HG03039 (cell line): ENCODE data around the gene LGSN.
"Not testable (repeated sequence)": the region's sequence is repeated elsewhere in the genome, so short reads cannot be mapped to it uniquely, and the experiment has no call there.

Source experiments
- ATAC-seq: cut with Tn5 transposase; IDR thresholded peaks from one replicate; pipeline ENCODE4 v1.9.1; 2021; ENCODE audit warnings: mild to moderate bottlenecking, moderate library complexity; ENCODE audit not compliant: unreplicated experiment

Gene LGSN, protein sequence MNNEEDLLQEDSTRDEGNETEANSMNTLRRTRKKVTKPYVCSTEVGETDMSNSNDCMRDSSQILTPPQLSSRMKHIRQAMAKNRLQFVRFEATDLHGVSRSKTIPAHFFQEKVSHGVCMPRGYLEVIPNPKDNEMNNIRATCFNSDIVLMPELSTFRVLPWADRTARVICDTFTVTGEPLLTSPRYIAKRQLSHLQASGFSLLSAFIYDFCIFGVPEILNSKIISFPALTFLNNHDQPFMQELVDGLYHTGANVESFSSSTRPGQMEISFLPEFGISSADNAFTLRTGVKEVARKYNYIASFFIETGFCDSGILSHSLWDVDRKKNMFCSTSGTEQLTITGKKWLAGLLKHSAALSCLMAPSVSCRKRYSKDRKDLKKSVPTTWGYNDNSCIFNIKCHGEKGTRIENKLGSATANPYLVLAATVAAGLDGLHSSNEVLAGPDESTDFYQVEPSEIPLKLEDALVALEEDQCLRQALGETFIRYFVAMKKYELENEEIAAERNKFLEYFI

DNA sequence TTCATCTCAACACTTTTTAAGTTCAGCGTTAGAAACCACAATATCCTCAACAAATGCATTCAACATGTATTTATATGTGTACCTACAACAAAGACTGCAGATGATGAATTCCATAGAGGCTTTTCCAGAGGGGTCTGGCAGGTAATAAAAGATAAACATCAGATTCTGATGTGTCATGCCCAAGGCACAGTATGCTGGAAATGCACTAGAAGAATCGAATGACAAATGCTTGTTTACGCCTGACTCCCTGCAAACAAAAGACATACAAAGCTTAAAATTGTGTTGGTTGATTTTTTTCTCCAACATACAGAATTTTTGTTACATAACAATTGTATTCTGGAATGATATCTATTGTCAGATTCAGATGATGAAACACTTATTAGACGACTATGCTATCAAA lies at the start of gene LGSN:
Gene LGSN (minus strand): TSS at position 45 of the 400 bp plus-strand sequence. CDS start 40 bp downstream, at position 5.
- no peak for ATAC-seq

DNA sequence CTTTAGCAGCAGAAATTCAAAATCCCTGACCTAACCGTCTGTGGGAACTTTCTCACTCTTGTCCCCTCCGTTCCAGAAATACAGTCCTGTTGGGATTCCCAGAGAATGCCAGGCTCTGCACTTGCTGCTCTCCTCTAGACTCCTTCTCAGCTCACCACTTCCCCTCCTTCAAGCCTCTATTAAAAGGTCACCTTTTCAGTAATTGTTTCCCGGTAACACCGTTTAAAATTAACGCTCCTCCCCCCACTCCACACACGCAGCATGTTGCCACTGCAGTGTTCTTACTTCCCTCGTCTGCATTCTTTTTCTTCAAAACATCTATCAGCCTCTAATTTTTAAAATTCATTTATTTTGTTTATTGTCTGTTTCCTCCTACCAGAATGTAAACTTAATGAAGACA lies 48.6 kb upstream of the LGSN start:
- no peak for ATAC-seq

DNA sequence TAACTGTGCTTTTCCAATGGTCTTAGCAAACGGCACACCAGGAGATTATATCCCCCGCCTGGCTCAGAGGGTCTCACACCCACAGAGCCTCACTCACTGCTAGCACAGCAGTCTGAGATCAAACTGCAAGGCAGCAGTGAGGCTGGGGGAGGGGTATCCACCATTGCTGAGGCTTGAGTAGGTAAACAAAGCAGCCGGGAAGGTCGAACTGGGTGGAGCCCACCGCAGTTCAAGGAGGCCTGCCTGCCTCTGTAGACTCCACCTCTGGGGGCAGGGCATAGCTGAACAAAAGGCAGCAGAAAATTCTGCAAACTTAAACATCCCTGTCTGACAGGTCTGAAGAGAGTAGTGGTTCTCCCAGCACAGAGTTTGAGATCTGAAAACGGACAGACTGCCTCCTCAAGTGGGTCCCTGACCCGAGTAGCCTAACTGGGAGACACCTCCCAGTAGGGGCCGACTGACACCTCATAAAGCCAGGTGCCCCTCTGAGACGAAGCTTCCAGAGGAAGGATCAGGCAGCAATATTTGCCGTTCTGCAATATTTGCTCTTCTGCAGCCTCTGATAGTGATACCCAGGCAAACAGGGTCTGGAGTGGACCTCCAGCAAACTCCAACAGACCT lies 42.8 kb upstream of the LGSN start:
- ATAC-seq, result not testable (repeated sequence)

DNA sequence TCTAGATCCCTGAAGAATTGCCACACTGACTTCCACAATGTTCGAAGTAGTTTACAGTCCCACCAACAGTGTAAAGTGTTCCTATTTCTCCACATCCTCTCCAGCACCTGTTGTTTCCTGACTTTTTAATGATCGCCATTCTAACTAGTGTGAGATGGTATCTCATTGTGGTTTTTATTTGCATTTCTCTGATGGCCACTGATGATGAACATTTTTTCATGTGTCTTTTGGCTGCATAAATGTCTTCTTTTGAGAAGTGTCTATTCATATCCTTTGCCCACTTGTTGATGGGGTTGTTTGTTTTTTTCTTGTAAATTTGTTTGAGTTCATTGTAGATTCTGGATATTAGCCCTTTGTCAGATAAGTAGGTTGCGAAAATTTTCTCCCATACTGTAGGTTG lies 37.6 kb upstream of the LGSN start:
- ATAC-seq, result not testable (repeated sequence)

DNA sequence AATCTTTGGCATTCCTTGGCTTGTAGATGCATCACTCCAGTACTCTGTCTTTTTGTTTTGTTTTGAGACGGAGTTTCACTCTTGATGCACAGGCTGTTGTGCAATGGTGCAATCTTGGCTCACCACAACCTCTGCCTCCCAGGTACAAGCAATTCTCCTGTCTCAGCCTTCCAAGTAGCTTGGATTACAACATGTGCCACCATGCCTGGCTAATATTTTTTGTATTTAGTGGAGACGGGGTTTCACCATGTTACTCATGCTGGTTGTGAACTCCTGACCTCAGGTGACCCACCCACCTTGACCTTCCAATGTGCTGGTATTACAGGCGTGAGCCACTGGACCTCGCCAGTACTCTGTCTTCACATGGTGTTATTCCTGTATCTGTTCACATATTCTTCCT lies 35.8 kb upstream of the LGSN start:
- ATAC-seq, result no peak

DNA sequence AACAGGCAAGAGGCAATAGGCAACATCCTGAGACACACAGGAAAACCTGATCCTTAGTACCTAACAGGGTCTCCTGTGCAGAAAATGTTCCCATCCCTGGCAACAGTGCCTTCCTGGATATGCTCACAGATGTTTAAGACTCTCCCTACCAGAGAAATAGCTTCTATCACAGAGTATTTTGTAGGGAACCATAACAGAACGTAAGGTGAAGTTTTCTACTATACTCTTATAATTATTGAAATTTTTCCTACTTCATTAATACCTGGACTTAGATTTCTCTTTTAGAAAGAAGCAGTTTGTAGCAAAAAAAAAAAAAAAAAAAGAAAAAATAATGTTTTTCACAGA lies 33.5 kb upstream of the LGSN start:
- peak; percentile 3 for ATAC-seq

DNA sequence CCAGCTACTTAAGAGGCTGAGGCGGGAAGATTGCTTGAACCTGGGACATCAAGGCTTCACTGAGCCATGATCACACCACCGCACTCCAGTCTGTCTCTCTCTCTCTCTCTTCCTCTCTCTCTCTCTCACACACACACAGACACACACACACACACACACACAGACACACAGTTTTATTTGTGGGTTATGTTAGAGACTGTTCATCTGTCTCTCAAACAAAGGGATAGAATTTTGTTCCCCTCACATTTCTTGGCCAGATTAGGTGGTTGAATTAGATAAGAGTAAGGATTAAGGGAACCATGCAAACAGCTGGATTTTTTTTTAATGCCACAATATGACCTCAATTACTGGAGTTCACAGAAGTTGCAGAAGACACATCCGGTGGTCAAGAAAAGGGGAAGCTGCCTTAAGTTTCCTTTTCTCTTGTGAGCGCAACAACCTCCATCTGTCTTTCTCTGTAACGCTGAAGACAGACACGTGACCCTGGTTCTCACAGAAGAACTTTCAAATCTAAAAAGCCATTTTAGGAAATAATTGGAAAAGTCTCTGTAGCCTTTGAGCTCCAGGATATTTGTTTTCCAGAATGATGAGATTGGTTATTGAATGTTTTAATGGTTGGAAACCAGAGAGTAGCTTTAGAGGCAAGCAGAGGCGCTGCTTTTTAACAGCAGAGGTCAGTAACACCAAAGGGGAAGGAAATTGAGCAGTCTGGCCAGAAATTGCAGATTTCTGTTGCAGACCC lies 32.9 kb upstream of the LGSN start:
- ATAC-seq, result peak; percentile 95

DNA sequence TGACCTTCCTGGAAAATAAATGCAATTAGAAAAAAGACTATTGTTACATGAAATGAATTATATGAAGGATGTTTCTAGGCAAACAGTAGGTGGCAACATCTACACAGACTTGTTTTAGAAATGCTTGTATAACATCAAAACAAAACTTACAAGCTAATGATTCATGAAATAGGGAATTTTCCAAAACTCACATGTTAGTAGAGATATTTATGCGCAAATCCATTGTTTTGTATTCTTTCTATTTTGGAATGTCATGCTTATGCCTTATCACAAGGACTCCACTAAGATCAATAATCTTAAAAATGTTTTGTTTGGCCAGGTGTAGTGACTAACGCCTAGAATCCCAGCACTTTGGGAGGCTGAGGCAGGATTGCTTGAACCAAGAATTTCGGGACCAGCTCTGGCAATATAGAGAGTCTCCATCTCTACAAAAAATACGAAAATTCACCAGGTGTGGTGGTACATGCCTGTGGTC lies 32.3 kb upstream of the LGSN start:
- peak; percentile 25 for ATAC-seq

DNA sequence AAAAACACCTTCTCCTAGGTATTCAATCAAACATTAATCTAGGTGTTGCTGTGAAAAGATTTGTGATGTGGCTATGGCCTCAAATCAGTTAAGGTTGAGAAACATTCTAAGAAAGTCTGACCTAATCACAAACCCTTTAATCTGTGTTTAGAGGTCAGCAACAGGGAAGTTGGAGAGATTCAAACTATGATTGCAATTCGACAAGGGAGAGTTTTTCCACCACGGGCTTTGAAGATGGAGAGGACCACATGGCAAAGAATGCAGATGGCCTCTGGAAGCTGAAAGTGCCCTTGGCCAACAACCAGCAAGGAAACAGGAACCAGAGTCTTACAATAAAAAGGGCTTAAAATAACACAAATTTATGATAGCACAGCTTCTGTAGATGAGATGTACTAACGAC lies 29.6 kb upstream of the LGSN start:
- no peak for ATAC-seq

DNA sequence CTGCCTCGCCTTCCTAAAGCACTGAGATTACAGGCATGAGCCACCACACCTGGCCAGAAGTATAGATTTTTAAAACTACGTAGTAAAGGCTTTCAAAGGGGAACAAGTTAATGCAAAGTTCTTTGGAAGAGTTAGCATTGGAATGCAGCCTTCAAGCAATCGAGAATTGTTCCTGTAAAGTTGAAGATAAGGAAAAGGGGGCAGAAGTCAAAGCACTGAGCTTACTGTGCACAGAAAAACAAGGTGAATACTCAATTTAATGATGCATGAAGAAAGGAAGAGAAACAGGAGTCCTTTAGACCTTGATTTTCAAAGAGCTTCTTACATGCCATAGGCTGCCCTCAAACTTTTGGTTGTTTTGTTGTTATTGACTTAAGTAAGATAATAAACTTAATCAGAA lies 29.1 kb upstream of the LGSN start:
- no peak for ATAC-seq

DNA sequence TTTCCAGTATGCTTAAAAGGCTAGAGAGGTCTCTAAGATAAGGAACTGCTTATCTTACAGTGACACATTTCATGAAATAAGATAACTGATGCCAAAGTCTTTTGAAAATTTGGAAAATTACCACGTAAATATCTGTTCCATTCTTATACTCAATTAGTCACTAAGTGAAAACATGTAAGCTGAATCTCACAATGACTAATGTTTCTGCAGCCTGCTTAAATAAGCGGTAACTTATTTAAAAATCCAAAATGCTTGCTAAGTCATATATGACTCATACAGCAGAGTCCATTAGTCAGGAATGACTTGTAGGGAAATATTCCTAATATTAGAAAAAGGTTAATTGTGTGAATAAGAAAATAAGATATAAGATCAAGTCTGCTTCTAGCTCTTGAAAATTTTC lies 27.8 kb upstream of the LGSN start:
- ATAC-seq, result peak; percentile 55

DNA sequence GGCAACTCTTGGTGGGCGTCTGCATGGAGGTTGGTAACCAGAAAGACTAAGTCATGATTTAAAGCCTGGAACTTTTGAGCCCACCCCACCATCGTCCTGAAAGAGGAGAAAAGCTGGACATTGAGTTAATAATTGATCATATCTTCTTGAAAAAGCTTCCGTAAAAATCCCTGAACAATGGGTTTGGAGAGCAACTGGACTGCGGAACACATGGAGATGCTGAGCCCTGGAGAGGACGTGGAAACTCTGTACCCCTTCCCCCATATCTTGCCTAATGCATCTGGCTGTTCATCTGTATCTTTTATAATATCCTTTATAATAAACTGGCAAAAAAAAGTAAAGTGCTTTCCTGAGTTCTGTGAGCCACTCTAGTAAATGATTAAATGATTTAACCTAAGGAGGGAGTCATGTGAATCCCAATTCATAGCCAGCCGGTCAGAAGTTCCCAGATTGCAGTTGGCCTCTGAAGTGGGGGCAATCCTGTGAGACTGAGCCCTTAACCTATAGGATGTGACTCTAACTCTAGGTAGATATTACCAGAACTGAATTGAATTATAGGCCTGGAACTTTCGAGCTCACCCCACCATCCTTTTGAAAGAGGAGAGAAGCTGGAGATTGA lies 26.5 kb upstream of the LGSN start:
- ATAC-seq, result no peak

DNA sequence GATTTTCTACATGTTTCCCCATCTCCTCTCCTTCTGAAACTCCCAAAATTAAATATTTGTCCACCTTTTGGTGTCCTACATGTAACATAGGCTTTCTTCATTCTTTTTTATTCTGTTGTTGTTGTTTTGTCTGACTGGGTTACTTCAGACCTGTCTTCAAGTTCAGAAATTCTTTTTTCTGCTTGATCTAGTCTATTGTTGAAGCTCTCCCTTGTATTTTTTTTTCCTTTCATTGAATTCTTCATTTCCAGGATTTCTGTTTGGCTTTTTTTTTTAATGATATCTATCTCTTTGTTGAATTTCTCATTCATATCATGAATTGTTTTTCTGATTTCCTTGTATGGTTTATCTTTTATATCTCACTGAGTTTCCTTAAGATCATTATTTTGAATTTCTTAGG lies 20.6 kb upstream of the LGSN start:
- ATAC-seq, result no peak

DNA sequence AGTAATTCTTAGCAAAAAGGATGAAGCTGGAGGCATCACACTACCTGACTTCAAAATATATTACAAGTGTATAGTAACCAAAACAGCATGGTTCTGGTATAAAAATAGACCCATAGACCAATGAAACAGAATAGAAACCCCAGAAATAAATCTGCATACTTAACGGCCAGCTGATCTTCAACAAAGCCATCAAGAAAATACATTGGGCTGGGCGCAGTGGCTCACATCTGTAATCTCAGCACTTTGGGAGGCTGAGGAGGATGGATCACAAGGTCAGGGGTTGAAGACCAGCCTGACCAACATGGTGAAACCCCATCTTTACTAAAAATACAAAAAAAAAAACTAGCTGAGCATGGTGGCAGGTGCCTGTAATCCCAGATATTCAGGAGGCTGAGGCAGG lies 14.9 kb upstream of the LGSN start:
- ATAC-seq, result not testable (repeated sequence)

DNA sequence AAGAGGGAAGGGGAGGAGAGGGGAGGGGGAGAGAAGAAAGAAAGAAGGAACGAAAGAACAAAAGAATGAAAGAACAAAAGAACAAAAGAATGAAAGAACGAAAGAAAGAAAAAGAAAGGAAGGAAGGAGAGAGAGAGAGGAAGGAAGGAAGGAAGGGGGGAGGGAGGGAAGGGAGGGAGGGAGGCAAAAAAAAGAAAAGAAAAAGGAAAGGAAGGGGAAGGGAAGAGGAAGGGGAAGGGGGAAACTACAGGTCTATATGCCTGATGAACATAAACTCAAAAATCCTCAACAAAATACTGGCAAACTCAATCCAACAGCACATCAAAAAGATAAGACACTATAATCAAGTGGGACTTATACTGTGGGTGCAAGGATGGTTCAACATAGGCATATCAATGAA lies 13.7 kb upstream of the LGSN start:
- no peak for ATAC-seq

DNA sequence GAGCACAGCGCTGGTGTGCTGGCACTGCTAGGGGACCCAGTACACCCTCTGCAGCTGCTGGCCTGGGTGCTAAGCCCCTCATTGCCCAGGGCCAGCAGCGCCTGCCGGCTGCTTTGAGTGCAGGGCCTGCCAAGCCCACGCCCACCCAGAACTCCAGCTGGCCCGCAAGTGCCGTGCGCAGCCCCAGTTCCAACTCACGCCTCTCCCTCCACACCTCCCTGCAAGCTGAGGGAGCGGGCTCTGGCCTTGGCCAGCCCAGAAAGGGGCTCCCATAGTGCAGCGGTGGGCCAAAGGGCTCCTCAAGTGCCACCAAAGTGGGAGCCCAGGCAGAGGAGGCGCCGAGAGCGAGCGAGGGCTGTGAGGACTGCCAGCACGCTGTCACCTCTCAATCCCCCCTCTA lies 6.8 kb upstream of the LGSN start:
- not testable (repeated sequence) for ATAC-seq

DNA sequence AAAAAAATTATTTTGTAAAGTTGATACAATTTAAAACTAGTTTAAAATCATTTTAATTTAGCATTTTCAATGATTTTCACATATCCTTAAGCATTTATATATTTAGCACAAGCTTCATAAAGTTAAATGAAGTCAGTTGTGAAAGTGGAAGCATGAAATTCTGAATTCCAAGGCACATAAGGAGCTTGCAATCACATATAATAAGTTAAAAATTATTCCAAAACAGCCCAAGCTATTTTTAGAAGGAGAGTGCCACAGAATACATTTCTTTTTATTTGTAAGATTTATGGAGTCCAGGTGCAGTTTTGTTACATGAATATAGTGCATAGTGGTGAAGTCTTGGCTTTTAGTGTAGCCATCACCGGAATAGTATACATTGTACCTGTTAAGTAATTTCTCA lies 3.2 kb upstream of the LGSN start:
- ATAC-seq, result no peak

DNA sequence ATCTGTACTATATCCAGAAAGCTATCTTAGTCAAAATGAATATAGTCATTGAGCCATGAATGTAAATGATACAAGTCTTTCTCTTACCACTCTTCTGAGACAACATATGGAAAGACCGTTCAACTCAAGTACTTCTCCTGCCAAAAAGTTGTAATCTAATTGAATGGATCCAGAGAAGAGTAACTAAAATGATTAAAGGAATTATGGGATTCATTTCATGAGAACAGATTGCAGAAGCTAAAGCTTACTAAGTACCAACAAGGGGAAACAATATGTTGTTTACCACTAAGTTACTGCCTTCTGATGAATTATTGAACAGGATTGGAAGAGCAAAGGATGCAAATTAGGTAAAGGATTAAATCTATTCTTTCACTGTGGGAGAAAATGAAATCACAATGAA lies 2.0 kb upstream of the LGSN start:
- ATAC-seq, result no peak

DNA sequence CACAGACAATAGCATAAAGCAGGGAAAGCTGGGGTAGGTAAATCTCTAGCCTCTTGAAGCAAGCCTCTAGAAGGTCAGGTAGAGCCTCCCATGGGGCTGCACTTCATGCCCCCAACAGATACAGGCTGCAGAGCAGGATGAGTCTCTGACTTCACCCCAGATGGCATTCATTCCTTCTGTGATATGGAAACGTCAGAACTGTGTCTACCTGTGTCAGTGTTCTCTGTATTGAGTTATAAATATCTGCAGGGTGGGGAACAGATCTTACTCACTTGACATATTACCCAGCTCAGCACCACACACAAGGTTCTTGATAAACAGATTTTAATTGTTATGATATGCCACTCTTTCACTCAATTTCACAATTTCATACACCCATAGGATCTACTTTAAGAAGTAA lies 2.1 kb downstream of the LGSN start:
- no peak for ATAC-seq

DNA sequence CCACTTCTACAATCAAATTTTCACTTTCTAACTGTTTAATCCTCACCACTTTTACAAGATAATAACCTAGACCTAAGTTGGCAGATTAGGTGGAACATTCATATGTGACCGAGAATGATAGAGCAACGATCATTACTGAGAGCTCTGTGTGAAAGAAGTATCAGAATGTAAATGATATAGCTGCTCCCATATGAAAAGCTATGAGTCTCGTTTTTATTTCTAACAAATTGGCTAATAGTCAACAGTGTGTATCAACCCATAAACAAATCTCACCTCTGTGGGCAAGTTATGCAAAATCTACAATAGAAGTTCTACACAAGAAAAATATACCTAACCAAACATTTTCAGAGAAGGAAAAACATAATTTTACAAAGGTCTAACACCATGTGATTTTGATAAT lies 3.7 kb downstream of the LGSN start:
- no peak for ATAC-seq

DNA sequence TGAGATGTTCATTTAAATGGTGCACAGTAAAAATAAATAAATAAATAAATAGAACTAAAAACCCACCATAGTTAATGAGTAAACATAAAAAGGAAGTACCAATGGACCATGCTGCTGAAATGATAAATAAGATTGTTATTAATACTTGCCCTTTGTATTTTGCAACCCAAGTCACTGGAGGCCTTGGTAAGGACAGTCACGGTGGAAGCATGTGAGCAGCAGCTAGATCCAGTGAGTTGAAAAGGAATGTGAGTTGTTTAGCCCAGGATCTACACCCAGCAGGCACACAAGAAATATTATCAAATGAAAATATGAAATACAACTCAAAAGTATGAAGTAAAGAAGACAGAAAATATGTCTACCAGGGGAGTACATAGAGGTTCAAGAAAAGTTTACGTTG lies 6.7 kb downstream of the LGSN start:
- ATAC-seq, result no peak
